ENCODE data around the gene ATP1B3. TPM values are rescaled to one million over a fixed set of nuclear protein-coding genes. Genes with fewer than 3 reads are reported as not detected.
"Not testable (repeated sequence)": the region's sequence is repeated elsewhere in the genome, so short reads cannot be mapped to it uniquely, and the experiment has no call there.

The ATP1B3 gene
- total RNA-seq (2014; rRNA removed), result 54.0 and 60.3 TPM in 2 replicates
- polyA plus RNA-seq (2012), result 134 TPM

- DNase-seq (ENCODE audit: low read depth), result peak; percentile 76
Measured at GRCh38 chr3:141876381-141876890, at the start of gene ATP1B3. Gene ATP1B3 (plus strand): TSS chr3:141876643. CDS start chr3:141876802, 159 bp downstream.

DNA sequence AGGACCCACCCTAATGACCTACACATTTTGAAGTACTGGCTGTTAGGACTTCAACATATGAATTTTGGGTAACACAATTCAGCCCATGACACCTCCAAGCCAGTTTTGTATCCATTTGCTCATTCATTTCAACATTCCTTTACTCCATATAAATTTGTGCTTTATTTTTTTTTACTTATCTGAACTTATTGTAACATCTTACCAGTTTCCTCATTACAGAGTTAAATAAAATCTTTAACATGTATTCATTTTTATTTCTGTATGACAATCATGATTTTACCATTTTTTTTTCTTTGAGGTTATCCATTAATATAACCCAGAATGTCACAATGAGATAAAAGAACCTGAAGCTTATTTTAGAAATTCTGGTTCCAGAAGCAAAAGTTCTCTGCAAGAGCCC lies 48.0 kb upstream of the ATP1B3 start:
- DNase-seq (ENCODE audit: low read depth), result no peak

DNA sequence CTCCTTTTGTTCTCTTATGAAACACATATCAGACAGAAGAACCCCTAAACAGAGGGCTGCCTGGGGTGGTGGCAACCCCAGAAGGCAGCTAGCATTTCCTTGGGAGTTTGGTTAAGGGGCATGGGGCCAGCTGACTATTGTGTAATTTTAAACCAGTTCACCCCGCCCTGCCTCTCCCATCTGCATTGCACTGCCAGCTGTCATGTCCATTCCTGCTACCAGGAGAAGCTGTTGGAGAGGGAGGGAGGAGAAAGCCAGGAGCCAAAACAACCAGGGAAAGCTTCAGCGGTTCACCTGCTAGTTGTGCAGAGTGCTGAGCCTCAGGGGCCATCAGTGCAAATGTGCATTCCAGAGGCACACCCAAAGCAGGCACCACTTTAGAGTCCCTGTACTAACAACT lies 47.6 kb upstream of the ATP1B3 start:
- DNase-seq (ENCODE audit: low read depth), result peak; percentile 79

DNA sequence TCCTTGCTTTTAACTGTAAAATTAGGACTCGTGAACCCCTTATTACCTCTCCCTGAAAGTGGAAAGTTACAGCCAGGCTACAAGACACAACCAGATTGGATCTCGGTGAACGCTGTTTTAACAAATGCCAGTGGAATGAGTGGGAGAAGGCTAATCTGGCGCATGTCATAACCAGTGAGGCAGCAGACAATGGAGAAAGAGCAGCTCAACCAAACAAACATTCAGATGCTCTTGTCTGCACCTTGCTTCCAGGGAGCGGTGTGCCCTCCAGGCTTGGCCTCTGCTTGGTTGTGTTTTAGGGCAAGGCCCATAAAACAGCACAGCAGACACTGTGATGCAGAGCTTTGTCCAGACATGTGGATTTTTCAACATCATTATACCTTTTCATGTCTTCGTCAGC lies 45.9 kb upstream of the ATP1B3 start:
- no peak for DNase-seq (ENCODE audit: low read depth)

DNA sequence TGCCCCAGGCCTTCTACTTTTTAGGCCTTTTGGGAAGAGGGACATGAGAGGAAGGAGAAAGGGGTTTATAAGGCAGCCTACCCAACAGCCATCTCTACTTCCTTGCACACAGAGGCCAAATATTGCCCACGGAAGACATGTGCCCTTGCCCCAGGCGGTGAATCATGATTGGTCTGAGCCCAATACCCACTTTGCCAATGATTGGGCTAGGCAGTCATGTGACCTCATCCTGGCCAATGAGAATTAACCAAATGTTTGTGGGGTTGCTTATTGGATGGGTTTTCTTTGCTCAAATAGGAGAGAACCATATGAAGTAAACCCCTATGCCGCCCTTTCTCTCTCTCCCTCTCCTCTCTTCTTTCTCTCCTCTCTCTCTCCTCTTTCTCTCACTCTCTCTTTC lies 42.2 kb upstream of the ATP1B3 start:
- no peak for DNase-seq (ENCODE audit: low read depth)

- DNase-seq (ENCODE audit: low read depth), result peak; percentile 47
Measured at GRCh38 chr3:141835557-141836229, 40.8 kb upstream of the ATP1B3 start.

- DNase-seq (ENCODE audit: low read depth), result no peak
Measured at GRCh38 chr3:141839389-141839788, 37.1 kb upstream of the ATP1B3 start.

- DNase-seq (ENCODE audit: low read depth), result peak; percentile 56
Measured at GRCh38 chr3:141840737-141841544, 35.5 kb upstream of the ATP1B3 start.

DNA sequence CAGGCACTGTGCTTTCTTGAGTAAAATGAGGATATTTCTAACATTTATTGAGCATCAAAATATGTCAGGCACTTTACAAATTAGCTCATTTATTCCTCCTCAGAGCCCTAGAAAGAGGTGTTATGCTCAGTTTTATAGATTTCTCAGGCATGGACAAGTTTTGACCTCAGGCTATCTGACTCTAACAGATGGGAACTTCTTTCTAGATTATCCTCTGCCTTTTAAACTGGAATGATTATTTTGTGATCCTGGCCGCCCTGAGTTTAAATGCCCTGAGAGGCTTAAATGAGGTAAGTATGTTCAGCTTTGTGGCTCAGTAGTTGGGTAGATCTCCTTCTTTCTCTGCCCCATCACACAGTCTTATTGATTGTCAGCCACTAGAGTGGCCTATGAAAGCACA lies 32.3 kb upstream of the ATP1B3 start:
- no peak for DNase-seq (ENCODE audit: low read depth)

DNA sequence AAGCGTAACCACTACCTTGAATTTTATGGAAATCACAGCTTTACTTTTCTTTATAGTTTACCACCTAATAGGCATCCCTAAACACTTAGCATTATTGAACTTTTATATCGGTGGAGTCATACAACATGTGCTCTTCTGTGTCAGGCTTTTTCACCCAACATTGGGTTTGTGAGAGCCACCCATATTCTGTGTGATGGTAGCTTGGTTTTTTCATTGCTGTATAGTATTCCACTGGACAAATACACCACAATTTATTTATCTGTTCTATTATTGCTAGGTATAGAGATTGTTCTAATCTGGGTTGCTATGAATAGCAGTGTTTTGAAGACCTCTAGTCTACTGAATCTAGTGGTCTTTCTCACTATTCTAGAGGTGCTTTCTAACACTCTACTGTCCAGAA lies 31.6 kb upstream of the ATP1B3 start:
- DNase-seq (ENCODE audit: low read depth), result no peak

DNA sequence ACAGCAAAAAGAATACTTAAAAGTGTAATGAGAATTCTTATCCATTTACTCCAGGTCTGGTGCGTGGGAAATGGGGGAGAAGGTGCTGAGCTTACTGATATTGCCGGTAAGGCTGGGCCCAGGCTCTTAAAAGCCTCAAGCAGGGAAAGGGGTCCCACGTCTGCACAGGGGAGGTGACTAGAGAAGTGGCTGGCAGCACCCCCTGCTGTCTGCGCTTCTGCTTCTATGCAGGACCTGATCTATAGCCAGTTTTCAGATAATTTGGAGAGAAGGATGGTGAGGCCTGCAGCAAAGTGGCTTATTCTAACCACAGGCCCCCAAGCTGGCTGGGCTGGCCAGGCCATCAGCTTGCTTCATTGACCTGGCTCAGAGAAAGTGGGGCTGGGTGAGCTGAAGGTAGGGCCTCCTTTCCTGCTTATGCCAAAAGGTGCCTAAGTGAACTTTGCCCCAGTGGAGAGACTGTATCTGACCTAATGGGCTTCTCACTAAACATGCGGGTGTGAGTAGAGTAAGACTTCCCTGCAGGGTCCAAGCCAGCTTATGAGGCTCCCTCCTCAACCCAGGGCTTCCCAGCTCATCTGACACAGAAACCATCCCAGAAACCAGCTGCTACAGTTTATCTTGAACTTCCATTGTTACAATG lies 30.9 kb upstream of the ATP1B3 start:
- DNase-seq (ENCODE audit: low read depth), result no peak

GRCh38 chr3:141846050-141846433 lies 30.4 kb upstream of the ATP1B3 start:
- no peak for DNase-seq (ENCODE audit: low read depth)

DNA sequence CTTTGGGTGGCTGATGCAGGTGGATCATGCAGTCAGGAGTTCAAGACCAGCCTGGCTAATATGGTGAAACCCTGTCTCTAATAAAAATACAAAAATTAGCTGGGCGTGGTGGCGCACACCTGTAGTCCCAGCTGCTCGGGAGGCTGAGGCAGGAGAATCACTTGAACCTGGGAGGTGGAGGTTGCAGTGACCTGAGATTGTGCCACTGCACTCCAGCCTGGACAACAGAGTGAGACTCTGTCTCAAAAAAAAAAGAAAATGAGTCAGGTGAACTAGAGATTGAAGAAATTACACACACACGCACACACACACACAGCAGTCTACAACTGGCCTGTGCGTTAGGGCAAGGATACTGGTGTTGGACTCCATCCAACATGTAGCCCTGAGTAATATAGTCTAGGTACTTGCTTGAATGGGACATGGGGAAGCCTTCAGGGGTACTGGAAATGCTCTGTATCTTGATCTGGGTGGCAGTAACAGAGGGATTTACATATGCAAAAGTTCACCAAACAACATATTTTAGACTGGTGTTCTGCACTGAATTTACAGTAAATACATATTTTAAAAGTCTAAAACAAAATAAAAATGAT lies 28.2 kb upstream of the ATP1B3 start:
- not testable (repeated sequence) for DNase-seq (ENCODE audit: low read depth)

DNA sequence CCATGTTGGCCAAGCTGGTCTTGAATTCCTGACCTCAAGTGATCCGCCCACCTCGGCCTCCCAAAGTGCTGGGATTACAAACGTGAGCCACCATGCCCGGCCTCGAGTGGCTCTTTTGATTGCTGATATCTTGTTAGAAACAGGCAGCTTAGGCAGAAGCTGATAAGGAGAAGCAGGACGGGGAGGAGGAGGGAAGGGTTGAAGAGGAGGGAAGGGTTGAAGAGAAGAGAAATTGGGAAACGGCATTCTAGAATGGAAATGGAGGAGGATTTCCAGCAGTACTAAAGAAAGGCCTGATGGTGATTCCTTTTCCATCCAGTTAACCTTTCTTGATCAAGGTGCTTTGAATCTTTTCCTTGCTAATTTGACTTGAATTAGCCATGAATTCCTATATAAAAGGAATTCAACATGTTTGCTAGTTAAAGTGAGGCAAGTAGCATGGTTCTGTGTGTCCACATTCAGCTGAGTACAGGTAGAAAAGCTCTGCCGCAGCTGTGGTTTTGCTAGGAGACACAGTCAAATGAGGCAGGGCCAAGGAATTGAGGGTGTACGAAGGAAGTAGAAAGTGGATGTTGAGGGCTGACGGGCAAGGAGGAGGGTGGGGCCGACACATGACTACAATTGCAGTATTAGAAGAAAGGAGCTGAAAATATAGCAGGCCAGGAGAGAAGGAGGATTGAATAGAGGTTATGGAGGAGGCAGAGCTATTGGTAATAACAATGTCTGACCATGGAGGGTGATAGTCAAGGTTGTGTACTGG lies 27.2 kb upstream of the ATP1B3 start:
- DNase-seq (ENCODE audit: low read depth), result no peak

DNA sequence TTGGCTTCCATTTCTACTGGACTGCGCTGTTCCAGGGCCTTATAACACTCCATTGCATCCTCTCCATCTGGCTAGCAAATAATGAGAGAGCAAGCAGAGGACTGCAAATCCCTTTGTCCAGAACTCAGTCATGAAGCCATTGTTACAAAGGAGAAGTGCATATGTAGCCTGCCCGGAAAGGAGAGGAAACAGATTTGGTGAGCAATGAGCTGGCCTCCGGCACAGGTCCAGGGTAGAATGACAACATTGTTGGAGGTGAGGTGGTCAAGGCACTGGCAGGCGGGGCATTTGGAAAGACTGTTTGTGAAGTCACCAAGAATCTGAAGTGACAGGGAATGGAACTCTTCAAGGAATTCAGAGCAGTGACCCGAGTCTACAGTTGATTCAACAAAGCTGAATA lies 25.0 kb upstream of the ATP1B3 start:
- DNase-seq (ENCODE audit: low read depth), result no peak

GRCh38 chr3:141853081-141853601 lies 23.3 kb upstream of the ATP1B3 start:
- DNase-seq (ENCODE audit: low read depth), result no peak

- DNase-seq (ENCODE audit: low read depth), result no peak
Measured at GRCh38 chr3:141853629-141854168, 22.7 kb upstream of the ATP1B3 start.

GRCh38 chr3:141854599-141854998 lies 21.8 kb upstream of the ATP1B3 start:
- no peak for DNase-seq (ENCODE audit: low read depth)

DNA sequence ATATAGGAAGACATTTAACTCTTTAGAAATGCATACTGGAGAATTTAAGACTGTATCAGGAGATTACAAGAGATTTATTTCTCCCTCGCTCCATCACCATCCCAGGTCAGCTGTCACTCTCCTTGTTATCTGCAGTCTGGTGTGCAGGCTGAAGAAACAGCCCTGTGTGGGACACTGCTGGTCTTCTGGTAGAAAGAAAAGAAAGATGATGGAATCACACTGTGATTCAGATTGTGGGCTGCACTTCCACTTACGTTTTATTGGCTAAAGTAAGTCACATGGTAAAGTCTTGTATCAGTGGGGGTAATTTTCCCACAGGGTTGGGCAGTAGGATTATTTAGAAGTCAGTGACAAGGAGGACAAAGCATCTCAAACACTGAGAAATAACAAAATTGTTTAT lies 18.1 kb upstream of the ATP1B3 start:
- no peak for DNase-seq (ENCODE audit: low read depth)

GRCh38 chr3:141859651-141860050 lies 16.8 kb upstream of the ATP1B3 start:
- no peak for DNase-seq (ENCODE audit: low read depth)
